ENCODE results near the gene COL16A1.

Gene COL16A1

DNA sequence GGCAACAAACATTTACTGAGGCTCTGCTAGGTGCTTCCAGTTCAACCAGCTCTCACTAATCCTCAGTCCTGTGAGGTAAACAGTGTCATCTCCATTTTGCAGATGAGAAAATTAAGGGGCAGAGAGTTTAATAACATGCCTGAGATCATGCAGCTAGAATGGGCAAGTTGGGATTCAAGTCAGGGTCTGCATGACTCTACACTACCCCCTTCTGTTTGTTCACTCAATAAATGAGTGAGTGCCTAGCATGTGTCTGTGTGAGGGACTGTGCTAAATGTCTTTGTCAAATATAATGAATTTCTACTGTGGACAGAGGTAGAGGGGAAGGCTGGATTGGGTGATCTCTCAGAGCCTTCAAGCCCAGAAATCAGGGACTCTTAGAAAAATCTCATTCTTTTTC lies 63.6 kb downstream of the COL16A1 start:
- DNase-seq (ENCODE audit: low read depth, low spot score): no peak
- H3K4me3 ChIP-seq (ENCODE audit: low read length): no peak overlapping the region

DNA sequence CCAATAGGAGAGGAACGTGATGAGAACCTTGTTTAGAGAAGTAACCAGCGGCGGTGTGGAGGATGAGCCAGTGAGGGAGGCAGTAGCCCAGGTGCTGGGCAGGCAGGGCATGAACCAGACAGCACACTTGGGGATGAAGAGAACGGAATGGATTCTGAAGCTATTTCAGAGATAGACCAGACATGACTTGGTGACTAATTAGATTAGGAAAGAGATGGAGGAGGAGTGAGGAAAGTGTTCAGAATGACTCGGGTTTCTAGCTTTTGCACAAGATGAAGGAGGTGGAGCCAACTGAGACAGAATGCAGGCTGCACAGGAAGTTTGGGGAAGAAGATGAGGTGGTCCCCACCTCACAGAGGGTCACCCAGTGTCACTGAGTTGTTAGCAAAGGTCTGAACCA lies 64.3 kb downstream of the COL16A1 start:
- no peak for DNase-seq (ENCODE audit: low read depth, low spot score)
- H3K4me3 ChIP-seq (ENCODE audit: low read length): no peak overlapping the region

DNA sequence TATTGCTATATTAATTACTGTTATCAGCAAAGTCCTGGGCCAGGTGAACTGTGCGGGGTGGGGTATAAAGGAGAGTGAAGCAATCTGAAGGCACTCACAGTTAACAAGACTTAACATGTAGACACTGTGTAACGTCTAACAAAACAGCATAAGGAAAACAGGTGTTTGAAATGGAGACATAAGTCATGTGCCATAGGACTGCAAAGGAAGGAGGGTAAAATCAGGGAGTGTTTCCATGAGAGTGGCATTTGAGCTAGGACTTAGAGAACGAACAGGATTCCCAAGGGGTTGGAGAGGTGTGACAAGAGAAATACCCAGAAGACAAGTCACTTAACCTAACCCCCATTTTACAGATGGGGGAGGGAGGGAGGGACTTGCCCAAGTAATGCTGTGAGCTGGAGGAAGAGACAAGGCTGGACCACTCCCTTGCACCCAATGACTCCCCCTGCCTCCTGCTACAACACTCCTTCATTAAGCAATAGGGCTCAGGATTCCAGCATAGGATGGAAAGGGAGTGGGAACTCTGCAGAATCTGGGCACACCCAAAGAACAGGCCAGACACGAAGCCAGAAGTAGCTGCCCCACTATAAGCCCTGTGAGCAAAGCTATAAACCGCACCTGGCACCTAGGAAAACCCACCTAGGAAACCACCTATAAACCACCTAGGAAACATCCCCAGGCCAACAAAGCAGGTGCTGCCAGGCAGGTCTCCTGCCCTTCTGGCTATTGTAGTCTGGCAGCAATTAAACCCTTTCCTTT lies 65.7 kb downstream of the COL16A1 start:
- no peak for DNase-seq (ENCODE audit: low read depth, low spot score)
- H3K4me3 ChIP-seq (ENCODE audit: low read length): no peak overlapping the region

DNA sequence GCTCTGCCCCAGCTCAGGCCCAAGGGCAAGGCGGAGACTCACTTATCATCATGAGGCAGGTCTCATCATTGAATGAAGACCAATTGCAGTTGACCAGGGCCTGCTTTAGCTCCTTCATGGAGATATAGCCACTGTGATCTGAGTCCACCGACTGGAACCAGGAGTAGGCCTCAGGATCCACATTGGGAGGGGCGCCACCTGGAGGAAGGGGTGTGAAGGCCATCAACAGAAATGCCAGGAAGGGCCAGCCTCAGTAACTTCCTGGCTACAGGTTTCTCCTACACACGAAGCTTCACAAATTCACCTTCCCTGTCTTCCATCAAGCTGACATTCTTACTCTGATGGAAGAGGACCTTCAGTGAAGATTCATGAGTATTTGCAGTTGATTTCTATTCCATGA lies 70.7 kb downstream of the COL16A1 start:
- no peak overlapping the region for H3K4me3 ChIP-seq (ENCODE audit: low read length)
- DNase-seq (ENCODE audit: low read depth, low spot score): no peak

DNA sequence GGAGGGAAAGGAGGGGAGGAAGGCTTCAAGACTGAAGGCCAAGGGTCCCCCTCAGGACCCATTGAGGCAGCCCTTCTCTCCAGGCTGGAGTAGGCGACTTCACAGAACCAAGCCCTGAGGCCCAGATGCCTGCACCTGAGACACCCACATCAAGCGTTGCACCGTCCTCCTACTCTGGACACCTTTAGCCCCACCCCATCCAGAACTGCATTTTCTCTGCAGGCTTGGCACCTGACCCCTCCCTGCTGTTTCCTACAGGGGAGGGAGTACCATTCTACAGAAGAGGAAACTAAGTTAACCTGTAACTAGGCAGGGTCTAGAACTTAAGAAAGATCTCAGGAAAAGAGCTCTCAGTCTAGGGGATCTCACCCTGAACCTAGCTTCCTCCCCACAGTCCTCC lies 71.2 kb downstream of the COL16A1 start:
- no peak for DNase-seq (ENCODE audit: low read depth, low spot score)
- no peak overlapping the region for H3K4me3 ChIP-seq (ENCODE audit: low read length)

DNA sequence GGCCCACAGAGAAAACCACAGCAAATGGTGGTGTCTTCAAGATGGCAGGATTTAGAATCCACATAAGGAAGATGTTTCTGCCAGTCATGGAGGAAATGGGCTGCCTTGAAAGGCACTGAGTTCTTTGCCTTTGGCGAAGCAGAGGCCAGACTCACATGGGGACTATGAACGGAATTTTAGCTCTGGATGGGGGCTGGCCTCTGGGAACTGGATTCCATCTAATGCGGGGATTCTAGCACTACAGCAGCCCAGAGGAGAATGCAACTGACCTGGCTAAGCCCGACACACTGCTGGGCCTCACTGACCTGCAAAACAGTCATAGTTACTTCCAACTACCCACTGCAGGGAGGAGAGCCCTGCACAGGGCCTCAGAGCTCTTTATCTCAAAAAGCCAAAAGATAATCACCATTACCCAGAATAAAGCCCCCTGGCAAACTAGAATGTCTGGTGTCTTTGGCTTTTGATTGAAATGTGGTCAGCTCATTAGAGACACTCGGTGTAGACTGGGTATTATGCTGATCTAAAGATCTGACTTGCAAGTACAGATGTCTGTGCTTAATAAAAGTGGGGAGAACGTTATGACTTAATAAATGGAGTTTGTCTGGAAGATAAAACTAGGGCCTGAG lies 74.8 kb downstream of the COL16A1 start:
- no peak overlapping the region for H3K4me3 ChIP-seq (ENCODE audit: low read length)
- no peak for DNase-seq (ENCODE audit: low read depth, low spot score)

DNA sequence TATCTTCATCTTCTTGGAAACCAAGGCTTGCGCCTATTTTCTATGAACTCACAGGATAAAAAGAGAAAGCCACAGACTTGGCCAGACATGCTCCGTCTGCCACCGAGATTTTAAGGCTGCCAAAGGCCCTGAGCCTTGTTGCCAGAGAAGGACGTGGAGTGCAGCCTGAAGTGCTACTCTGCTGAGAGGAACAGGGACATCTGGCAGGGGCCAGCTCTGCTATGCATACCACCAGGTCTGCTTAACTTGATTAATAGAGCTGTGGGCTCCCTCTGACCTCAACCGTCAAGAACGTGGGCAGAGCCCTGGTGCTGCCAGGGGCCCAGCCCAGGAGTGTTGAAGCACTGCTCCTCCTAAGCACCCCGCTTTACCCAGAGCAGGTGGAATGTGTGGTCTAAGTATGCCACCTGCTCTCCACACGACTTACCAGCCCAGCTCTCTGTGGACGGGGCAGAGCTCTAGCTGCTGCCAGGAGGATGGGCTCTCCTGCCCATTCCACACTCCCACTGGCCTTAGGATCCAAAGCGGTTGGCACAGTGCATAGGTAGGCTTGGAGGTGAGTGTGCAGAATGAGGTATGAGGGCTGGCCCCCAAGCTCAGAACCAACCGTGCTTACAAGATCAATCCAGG lies 75.8 kb downstream of the COL16A1 start:
- DNase-seq (ENCODE audit: low read depth, low spot score): no peak
- no peak overlapping the region for H3K4me3 ChIP-seq (ENCODE audit: low read length)

DNA sequence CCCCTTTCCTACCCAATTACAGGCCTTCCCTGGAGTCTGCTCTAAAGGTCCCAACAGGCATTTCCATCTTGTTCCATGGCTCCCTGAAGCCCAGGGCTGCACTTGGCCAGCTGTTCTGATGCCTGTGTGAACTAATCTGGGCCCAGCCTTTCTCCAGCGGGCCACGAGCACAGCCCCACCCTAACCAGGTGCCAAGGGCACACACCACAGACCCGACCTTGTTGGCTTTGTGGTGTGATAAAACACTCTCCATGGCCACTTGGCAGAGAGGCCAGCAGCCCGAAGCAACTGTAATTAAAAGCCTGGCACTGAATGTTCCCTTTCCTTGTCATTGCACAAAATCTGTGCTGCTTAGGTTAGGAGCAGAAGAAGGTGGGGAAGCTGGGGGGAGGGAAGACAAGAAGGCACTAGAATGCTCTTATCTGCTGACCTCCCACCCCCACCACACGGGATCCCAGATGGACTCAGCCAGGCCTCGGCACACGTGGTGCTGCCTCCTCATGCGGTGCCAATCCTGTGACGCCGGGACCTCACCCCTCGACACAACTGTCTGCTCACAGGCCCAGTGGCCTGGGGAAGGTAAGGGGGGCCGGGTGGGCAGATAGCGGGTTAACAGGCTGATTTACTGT lies 76.4 kb downstream of the COL16A1 start:
- H3K4me3 ChIP-seq (ENCODE audit: low read length): no peak overlapping the region
- DNase-seq (ENCODE audit: low read depth, low spot score): no peak

DNA sequence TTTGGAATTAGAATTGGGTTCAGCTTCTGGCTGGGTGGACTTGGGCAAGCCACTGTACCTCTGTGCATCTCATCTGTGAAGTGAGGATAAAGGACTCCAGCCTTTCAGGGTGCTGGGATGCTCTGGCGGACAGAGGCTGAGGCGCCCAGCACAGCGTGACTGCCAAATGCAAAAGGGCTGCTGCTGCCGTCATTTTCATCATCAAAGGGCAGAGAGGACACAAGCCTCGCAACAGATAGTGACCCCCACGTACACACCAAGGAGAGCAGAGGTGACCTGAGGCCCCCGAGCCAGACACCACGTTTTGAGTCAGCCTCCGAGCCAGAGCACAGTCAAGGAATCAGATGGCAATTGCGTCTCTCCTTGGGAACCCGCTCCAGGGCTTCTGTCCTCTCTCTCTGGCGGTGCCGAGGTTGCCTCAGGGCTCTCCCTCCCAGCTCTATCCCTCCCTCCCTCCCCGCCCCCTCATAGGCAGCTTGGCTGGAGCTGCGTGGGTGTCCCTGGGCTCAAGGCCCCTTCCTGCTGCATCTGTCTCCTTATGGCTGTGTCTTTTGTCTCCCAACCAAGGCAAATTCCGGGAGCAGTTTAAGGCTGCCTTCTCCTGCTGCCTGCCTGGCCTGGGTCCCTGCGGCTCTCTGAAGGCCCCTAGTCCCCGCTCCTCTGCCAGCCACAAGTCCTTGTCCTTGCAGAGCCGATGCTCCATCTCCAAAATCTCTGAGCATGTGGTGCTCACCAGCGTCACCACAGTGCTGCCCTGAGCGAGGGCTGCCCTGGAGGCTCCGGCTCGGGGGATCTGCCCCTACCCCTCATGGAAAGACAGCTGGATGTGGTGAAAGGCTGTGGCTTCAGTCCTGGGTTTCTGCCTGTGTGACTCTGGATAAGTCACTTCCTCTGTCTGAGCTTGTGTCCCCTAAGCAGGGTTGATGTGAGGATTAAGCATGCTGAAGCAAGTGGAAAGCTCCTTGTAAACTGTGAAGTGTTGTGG lies 77.3 kb downstream of the COL16A1 start:
- DNase-seq (ENCODE audit: low read depth, low spot score): no peak

DNA sequence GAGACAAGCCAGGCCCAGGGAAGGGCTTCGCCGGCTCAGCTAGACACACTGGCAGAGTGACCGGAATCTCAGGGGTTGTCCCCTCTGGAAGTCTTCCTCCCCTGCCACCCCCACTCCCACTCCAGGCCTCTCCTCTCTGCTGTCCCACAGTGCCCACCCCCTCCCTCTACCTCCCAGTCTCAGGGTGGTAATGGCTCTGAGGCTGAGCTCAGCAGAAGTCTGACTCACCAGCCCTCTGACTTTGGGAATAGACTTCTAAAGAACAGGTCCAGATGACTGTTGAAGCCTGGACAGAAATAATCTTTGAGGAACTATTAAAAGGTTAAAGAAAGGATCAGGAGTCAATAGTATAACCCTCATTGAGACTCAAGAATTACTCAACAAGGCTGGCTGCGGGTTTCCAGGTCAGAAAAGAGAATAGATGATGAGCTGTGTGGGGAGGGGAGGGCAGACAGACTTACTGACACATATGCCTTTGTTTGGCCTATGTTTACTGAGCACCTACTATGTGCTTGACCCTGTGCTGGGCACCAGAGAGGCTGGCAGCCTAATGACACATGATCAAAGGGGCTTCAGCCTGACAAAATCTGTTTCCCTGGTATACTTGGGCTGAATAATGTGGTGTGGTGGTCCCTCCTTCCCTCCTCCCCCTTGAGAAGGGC lies 78.1 kb downstream of the COL16A1 start:
- H3K4me3 ChIP-seq (ENCODE audit: low read length): no peak overlapping the region
- DNase-seq (ENCODE audit: low read depth, low spot score): no peak

More for the DNA sequence above, 77.3 kb downstream of the COL16A1 start:
- H3K4me3 ChIP-seq (ENCODE audit: low read length): no peak overlapping the region

DNA sequence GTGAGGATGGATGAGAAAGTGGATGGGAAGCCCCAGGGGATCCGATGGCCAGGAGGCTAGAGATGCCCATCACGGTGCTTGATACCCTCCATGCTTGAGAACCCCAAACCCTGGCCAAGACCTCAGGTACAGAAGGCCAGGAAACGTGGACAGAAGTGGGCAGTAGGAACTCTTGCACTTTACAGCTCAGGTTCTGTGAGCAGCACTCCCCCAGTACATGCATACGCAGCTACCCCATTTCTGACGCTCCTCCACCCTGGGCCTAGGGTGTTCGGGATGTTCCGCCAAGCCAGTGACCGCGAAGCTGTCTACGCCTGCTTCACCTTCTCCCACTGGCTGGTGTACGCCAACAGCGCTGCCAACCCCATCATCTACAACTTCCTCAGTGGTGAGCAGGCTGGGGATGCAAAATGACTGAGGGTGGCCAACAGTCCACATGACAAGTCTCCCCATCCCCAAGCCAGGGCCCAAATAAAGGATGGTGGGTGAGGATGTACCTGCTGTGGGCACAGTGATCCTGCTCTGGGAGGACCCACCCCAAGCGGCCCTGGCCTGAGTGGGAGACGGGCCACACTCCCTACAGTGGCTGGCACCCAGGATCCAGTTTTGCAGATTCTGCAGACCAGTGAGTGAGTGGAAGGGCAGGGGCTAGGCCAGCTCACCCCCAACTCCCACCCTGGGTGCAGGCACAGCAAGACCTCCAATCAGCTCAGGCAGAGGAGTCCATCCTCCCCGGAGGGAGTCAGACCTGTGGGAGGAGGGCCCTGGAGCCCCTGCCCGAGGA lies 78.9 kb downstream of the COL16A1 start:
- no peak overlapping the region for H3K4me3 ChIP-seq (ENCODE audit: low read length)
- DNase-seq (ENCODE audit: low read depth, low spot score): no peak

DNA sequence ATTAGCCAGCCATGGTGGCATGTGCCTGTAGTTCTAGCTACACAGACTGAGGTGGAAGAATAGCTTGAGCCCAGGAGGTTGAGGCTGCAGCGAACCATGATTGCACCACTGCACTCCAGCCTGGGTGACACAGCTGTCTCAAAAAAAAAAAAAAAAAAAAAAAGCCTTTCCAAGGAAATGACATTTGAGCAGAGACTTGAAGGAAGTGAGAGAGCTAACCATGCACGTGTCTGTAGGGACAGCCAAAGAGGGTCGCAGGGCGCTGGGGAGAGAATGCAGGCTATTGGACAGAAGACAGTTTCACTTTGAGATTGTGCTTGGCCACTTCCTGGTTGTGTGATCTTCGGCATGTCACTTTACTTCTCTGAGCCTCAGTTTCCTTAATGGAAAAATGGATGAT lies 79.5 kb downstream of the COL16A1 start:
- H3K4me3 ChIP-seq (ENCODE audit: low read length): no peak overlapping the region
- no peak for DNase-seq (ENCODE audit: low read depth, low spot score)

DNA sequence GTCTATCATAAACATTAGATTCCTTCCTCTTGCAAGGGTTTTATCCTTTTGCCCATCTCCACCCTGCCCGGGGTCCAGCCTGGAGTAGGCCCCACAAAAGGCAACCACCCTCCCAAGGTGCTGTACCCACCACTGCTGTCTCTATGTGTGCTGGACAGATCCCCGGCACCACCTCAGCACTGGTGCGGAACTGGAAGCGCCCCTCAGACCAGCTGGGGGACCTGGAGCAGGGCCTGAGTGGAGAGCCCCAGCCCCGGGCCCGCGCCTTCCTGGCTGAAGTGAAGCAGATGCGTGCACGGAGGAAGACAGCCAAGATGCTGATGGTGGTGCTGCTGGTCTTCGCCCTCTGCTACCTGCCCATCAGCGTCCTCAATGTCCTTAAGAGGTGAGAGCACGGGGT lies 80.5 kb downstream of the COL16A1 start:
- DNase-seq (ENCODE audit: low read depth, low spot score): no peak
- no peak overlapping the region for H3K4me3 ChIP-seq (ENCODE audit: low read length)

DNA sequence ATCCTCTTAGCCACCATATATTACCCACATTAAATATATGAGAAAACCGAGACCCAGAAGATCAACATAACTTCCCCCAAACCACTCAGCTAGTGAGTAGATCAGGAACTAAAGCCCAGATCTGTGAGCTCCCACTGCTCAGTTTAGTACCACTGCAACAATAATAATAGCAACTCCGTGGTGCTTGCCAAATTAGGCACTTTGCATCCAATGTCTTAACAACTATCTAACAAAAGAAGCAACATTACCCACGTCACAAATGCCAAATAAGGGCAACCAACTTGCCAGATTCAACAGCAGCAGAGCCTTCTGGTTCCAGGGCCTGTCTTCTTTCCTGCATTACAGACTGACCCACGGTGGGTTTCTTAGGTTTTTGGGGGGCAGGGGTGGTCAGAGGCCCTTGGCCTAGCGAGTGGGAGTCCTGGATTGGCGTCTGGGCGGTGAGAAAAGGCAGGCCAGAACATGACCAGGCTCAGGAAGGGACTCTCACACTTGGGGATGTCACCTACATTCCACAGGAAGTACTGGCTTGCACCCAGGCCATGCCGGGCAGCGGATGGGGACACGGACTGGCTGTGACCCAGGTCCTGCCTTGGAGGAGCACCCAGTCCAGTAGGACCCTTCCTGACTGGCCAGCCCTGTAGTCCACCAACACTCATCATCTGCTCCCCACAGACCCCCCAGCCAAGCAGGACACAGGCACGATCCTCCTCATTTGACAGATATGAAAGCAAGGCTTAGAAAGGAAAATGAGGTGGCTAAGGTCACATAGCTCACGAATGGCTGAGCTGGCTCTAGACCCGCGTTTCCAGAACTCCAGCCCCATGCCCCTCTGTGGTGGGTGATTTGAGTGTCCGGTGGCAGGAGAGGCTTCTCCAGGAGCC lies 81.7 kb downstream of the COL16A1 start:
- H3K4me3 ChIP-seq (ENCODE audit: low read length): no peak overlapping the region
- no peak for DNase-seq (ENCODE audit: low read depth, low spot score)

DNA sequence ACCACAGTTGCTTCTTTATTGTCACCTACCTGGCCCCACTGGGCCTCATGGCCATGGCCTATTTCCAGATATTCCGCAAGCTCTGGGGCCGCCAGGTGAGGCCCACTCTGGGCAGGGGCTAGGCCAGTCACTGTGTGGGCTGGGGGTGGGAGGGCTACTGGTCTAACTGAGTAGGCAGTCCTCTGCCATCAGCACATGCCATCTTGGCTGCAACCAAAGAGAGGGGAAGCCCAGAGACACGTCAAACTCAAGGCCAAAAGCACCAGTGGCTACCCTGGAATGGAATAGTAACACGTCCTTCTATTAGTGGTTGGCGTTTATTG lies 82.4 kb downstream of the COL16A1 start:
- H3K4me3 ChIP-seq (ENCODE audit: low read length): no peak overlapping the region
- DNase-seq (ENCODE audit: low read depth, low spot score): no peak

DNA sequence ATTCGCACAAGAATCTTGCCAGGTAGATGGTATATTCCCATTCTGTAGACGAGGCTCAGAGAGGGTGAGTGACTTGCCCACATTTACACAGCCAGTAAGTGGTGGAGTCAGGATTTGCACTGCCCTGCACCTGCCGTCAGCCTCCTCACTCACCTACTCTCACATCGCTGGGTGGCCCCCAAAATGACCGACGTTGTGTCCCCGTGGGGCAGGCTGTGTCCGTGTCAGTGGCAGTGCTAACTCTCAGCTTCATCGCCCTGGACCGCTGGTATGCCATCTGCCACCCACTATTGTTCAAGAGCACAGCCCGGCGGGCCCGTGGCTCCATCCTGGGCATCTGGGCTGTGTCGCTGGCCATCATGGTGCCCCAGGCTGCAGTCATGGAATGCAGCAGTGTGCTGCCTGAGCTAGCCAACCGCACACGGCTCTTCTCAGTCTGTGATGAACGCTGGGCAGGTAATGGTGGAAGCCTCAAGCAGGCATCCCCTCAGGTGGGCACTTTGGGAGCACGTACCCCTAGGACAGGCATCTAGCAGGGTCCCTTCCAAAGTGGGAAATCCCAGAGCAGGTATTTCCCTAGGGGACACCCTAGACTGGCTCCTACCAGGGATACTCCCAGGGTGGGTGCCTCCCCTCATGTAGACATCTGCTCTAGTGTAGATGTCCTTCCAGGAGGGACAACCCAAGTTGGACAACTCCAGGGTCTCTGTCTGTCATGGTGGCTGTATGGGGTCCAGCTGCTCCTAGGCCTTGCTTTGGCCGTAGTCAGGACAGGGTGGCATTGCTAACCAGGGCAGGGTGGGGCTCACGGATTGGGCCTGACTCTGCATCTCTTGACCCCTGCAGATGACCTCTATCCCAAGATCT lies 83.0 kb downstream of the COL16A1 start:
- DNase-seq (ENCODE audit: low read depth, low spot score): no peak
- no peak overlapping the region for H3K4me3 ChIP-seq (ENCODE audit: low read length)
